Gastrocnemius medialis (tissue), 4 donors: ENCODE measurements around the gene METAP1. TPM values are rescaled to one million over a fixed set of nuclear protein-coding genes. Genes with fewer than 3 reads are reported as not detected.

ENCODE experiments used
- ATAC-seq, 2 donors: fragments of 150-250 bp; one replicate each; pipeline ENCODE4 v1.9.1; 2016
- DNase-seq, 2 donors: peaks; one replicate each; pipeline ENCODE4 v3.0.0-alpha.2; 2019
- H3K27ac ChIP-seq, 4 donors: fragments of 200-600 bp; sonication (generic); 1 replicate in 1 of 4; 2 replicates in 3 of 4; pipeline ENCODE4 v1.5.1; 2016 to 2018; ENCODE audit warnings: mild to moderate bottlenecking in 2 of 4, moderate library complexity in 1 of 4
- H3K27me3 ChIP-seq, 3 donors: fragments of 200-600 bp; sonication (generic) in 2 of 3; 1 replicate in 1 of 3; 2 replicates in 2 of 3; pipeline versions ENCODE4 v1.5.1 to v1.6.0; 2016 to 2019; ENCODE audit warnings: mild to moderate bottlenecking in 1 of 3, moderate library complexity in 1 of 3
- H3K36me3 ChIP-seq, 2 donors: fragments of 200-600 bp; sonication (generic) in 1 of 2; one replicate each; pipeline ENCODE4 v1.5.1; 2017 to 2018
- H3K4me1 ChIP-seq, 2 donors: fragments of 200-600 bp; sonication (generic) in 1 of 2; one replicate each; pipeline ENCODE4 v1.5.1; 2016 to 2017; ENCODE audit warnings: mild to moderate bottlenecking in 2 of 2
- H3K4me3 ChIP-seq, 4 donors: fragments of 200-600 bp; sonication (generic) in 3 of 4; 1 replicate in 1 of 4; 2 replicates in 3 of 4; pipeline ENCODE4 v1.5.1; 2016 to 2019; ENCODE audit warnings: mild to moderate bottlenecking in 2 of 4
- H3K9me3 ChIP-seq, 3 donors: fragments of 200-600 bp; sonication (generic) in 2 of 3; 1 replicate in 1 of 3; 2 replicates in 2 of 3; pipeline ENCODE4 v1.5.1; 2016 to 2019
- CTCF ChIP-seq, 5 experiments: fragments of 450-650 bp in 3 of 5; fragments of 200-600 bp in 2 of 5; sonication (generic) in 2 of 5; IDR thresholded peaks in 4 of 5; conservative IDR thresholded peaks in 1 of 5; 1 replicate in 4 of 5; 2 replicates in 1 of 5; pipeline ENCODE4 v1.5.1; 2016 to 2019; ENCODE audit warnings: antibody characterized with exemption in 5 of 5, mild to moderate bottlenecking in 3 of 5, moderate library complexity in 3 of 5
- POLR2A ChIP-seq, 2 donors: fragments of 450-650 bp; IDR thresholded peaks; one replicate each; pipeline ENCODE4 v1.6.1; 2017; ENCODE audit warnings: antibody characterized with exemption in 2 of 2, mild to moderate bottlenecking in 2 of 2, moderate library complexity in 2 of 2
- in situ Hi-C, 4 donors: fragments of 200-750 bp; cut with MboI; loops; one replicate each; pipeline versions ENCODE4 v1.15.0 to v1.8.0; 2017; ENCODE audit warnings: low sequenced_read_pairs in 4 of 4
- intact Hi-C: fragments of 100-400 bp; cut with DNase I; formaldehyde crosslinking; loops from one replicate; pipeline ENCODE4 v1.15.1; 2023; ENCODE audit warnings: low total_unique reads
- total RNA-seq, 4 donors: library from RNA; depleted of rRNA; stranded (reverse); fragments of >200 nt; gene quantifications; one replicate each; pipeline versions ENCODE4 v1.1.0 to v1.2.3, GENCODE V29; 2016

METAP1 gene
- total RNA-seq, 4 donors from 2014 or later, result 33.3 to 45.0 (median 37.9) TPM

- in situ Hi-C loops (no loop called here), intact Hi-C loops (no loop called here)
- no peaks in the 10 kb centered on the region for H3K36me3 ChIP-seq
- no peak overlapping the region for H3K27ac ChIP-seq
- no peaks in the 10 kb centered on the region for H3K27me3 ChIP-seq
- no peak overlapping the region for H3K4me3 ChIP-seq
- H3K9me3 ChIP-seq, result no peaks in the 10 kb centered on the region
- no peak for DNase-seq
- ATAC-seq, result no peak
- H3K4me1 ChIP-seq, result no peaks in the 10 kb centered on the region
- TF ChIP-seq POLR2A (IDR thresholded peaks at IDR 0.05), result no peak
- TF ChIP-seq CTCF (IDR thresholded peaks at IDR 0.05 in 4 of 5, conservative IDR thresholded peaks at IDR 0.05 in 1 of 5), result no peak
Observed at GRCh38 chr4:98963538-98964433, 31.7 kb upstream of the METAP1 start.

GRCh38 chr4:98966926-98967325 lies 28.6 kb upstream of the METAP1 start:
- ATAC-seq, result no peak
- Histone ChIP-seq H3K27me3 (no peaks in the 10 kb centered on the region), H3K36me3 (no peaks in the 10 kb centered on the region), H3K9me3 (no peaks in the 10 kb centered on the region), H3K4me3 (no peak overlapping the region), H3K27ac (no peak overlapping the region), H3K4me1 (no peaks in the 10 kb centered on the region)
- DNase-seq, result no peak
- TF ChIP-seq POLR2A (IDR thresholded peaks at IDR 0.05), result no peak
- intact Hi-C loops (no loop called here), in situ Hi-C loops (no loop called here)

GRCh38 chr4:98967786-98968329 lies 27.7 kb upstream of the METAP1 start:
- no peaks in the 10 kb centered on the region for H3K4me1 ChIP-seq
- DNase-seq, result no peak
- no peak for ATAC-seq
- no peak overlapping the region for H3K27ac ChIP-seq
- intact Hi-C loops, result no loop called here
- no peaks in the 10 kb centered on the region for H3K27me3 ChIP-seq
- no peak for TF ChIP-seq POLR2A (IDR thresholded peaks at IDR 0.05)
- no peak for TF ChIP-seq CTCF (IDR thresholded peaks at IDR 0.05 in 4 of 5, conservative IDR thresholded peaks at IDR 0.05 in 1 of 5)
- H3K4me3 ChIP-seq, result no peak overlapping the region
- in situ Hi-C loops, result no loop called here
- H3K9me3 ChIP-seq, result no peaks in the 10 kb centered on the region
- H3K36me3 ChIP-seq, result no peaks in the 10 kb centered on the region

GRCh38 chr4:98969878-98970785 lies 25.4 kb upstream of the METAP1 start:
- Histone ChIP-seq H3K4me3 (no peak overlapping the region), H3K36me3 (no peaks in the 10 kb centered on the region), H3K4me1 (no peaks in the 10 kb centered on the region), H3K27me3 (no peaks in the 10 kb centered on the region), H3K9me3 (no peaks in the 10 kb centered on the region), H3K27ac (no peak overlapping the region)
- DNase-seq, result no peak
- no peak for TF ChIP-seq POLR2A (IDR thresholded peaks at IDR 0.05)
- no peak for TF ChIP-seq CTCF (IDR thresholded peaks at IDR 0.05 in 4 of 5, conservative IDR thresholded peaks at IDR 0.05 in 1 of 5)
- in situ Hi-C loops, result no loop called here
- no peak for ATAC-seq
- intact Hi-C loops, result no loop called here

GRCh38 chr4:98976716-98977115 lies 18.8 kb upstream of the METAP1 start:
- intact Hi-C loops (no loop called here), in situ Hi-C loops (loop anchor here in 1 of 4 donors (25.0 kb wide), 1 partner anchor 436 kb away; no protein-coding TSS in a partner anchor)
- no peaks in the 10 kb centered on the region for H3K4me1 ChIP-seq
- DNase-seq (no peak), ATAC-seq (no peak)
- H3K27ac ChIP-seq, result no peak overlapping the region
- no peaks in the 10 kb centered on the region for H3K9me3 ChIP-seq
- no peak overlapping the region for H3K4me3 ChIP-seq
- no peaks in the 10 kb centered on the region for H3K27me3 ChIP-seq
- no peaks in the 10 kb centered on the region for H3K36me3 ChIP-seq
- TF ChIP-seq CTCF (IDR thresholded peaks at IDR 0.05 in 4 of 5, conservative IDR thresholded peaks at IDR 0.05 in 1 of 5), result no peak
- TF ChIP-seq POLR2A (IDR thresholded peaks at IDR 0.05), result no peak
